T-helper 22 cell (primary cell): ENCODE results near the gene ACSS1.

Source experiments
- DNase-seq: peaks from one replicate; pipeline ENCODE4 v3.0.0-alpha.2; 2020; ENCODE audit warnings: low read depth

Gene ACSS1

DNA sequence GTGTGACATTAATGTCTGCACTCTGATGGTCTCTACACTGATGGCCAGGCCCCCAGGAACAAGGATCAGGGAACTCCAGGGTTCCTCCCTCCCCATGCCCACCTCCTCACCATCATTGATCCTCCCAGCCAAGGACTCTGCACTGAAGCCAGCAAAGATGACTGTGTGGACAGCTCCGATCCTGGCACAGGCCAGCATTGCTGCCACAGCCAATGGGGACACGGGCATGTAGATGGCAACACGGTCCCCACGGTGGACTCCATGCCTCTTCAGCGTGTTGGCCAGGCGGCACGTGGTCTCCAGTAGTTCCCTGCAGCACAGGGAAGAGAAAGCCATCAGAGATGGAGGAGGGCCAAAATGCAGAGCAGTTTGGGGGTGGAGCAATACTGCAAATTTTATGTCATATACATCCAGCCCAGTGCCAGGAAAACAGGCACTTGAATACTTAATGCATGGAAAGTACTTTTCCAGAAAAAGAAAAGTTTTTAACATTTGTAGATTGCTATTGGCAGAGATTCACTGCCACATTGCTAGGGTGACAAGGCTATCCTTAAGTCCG, 27.2 kb downstream of the ACSS1 start:
- no peak for DNase-seq

DNA sequence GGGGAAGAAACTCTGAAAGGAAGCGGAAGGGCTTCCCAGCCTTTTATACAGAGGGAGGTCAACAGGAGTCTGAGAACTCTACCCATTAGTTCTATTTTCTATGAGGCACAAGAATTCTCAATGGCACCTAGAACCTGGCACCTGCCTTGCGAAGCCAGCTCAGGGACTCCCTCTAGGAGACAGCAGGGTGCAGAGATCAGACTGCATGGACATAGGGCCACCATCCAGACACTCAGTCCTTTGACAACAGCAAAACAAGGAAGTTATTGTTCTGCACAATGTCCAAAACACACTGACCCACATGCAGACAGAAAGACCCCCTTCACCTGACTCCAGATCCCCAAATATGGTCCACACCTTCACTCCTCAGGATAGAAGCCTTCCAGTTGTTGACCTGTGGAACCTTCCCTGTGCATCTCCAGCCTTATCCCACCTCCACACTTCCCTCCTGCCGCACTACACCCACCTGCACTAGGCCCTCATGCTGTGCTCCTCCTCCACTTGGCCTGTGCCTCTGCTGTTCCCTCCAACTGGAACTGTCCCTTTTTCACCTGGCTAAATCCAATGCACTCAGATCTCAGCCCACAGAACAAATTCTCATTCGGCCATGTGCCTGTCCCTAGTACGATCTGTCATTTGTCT, 27.8 kb downstream of the ACSS1 start:
- DNase-seq: no peak

DNA sequence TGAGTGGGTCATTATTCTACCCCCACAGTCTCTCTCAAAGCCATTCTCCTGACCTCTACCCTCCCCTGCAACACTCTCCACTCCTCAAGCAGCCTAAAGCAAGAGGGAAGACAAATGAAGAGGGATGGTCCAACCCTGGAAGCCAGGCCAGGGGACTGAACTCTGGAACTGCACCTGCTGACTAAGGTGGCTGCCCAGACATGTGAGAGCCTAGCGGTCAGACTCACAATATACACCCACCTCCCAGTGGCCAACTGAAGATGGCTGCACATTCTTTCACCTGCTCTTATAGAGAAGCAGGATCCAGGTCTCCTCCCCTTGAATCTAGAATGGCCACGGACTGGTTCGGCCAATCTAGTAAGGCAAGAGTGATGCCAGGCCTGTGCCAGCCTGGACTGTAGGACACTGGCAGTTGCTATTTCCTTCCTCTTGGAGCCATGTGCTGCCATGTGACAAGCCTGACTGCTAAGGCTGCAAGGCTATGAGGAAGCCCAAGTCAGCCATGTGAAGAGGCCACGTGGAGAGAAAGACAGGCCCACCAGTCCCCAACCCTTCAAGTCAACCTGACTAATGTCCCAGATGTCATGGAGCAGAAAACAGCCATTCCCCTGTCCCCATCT, 31.8 kb downstream of the ACSS1 start:
- no peak for DNase-seq

DNA sequence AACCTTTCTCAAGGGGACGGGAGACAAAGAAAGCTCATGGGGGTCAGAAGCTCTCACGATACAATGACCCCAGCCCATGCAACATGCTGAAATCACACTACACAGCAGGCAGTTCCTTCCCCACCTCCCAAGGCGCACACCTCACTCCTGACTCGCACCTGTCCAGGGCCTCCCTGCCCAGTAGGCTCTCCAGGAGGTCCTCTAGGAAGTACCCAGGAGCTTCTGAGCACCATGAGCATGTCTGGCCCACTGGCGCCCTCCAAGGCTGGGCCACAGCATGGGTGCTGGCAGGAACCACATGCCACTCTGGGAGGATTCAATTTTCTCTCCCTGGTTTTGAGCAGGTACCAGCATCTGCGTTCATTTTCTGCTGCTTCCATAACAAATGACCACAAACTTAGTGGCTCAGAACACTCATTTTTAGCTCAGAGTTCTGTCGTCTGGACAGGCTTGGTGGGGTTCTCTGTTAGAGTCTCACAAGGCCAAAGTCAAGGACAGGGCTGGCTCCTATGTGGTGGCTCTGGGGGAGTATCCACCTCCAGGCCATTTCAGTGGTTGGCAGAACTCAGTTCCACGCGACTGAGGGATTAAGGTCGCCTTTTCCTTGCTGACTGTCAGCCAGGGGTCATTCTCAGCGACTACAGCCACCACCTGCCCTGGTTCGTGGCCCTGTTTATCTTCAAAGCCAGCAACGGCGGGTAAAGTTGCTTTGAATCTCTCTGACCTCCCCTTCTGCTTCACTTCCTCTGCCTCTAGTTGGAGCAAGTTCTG, 32.7 kb downstream of the ACSS1 start:
- no peak for DNase-seq

DNA sequence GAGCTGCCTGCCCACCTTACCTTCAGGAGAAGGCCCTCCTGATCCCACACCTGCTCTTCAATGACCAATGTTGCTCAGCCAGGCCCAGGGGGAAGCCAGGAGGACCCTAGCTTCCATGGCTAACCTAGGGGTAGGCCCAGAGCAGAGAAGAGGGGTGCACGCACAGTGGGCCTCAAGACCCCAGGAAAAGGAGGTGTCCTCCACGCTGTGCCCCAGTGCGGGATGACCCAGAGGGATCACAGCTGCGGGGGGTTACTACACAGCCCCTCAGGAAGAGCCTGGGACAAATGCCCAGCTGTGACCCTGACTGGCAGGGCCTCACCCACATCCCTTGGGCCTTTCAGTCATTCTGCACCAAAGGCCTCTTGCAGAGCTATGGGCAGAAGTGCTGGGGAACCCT, 33.8 kb downstream of the ACSS1 start:
- DNase-seq: no peak

DNA sequence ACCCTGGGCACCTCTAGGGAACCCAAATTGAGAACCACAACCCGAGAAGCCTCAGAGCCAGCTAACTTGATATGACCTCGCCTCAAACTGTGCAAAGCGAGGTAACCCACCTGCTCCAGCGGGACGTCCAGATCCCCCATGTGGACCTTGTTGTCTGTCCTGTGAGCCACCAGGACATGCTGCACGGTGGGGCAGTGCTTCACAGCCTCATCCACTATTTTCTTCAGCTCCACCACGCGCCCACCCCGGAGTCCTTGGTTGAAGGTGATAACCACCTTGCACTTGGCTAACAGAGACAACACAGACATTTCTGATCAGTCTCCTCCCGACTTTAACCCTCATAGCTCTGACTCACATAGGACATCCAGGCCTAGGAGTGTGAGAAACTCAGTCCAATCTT, 34.6 kb downstream of the ACSS1 start:
- DNase-seq: no peak

DNA sequence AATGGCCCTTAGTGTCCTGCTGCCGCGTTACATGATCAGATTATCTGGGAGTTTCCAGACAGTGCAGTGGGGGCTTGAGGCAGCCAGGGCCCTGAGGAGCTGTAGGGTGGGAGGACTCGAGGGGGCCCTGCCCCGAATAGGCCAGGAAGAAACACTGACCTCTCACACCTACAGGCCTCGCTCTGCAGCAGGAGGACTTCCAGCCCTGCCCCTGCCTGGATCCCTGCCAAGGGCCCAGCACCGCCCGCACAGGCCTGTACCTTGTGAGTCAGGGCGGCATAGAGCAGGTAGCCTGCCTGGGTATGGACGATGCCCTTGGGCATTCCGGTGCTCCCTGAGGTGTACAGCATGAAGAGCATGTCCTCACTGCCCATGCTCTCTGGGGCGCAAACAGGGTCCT, 35.3 kb downstream of the ACSS1 start:
- DNase-seq: no peak

DNA sequence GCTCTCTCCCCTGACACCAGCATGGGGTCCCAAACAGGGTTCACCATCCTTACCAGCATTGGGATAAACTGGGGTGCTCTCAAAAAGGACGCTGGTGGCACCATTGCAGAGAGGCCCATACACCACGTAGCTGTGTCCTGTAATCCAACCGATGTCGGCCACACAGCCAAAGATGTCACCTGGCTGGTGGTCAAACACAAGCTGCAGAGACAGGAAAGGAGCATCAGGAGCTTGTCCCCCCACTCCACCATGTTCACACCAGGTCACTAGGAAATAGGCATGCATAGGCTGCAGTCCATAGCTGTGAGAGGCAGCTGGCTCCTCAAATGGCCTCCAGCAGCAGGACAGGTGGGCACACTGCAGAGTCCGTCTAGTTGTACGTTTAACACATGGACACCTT, 36.6 kb downstream of the ACSS1 start:
- DNase-seq: no peak

DNA sequence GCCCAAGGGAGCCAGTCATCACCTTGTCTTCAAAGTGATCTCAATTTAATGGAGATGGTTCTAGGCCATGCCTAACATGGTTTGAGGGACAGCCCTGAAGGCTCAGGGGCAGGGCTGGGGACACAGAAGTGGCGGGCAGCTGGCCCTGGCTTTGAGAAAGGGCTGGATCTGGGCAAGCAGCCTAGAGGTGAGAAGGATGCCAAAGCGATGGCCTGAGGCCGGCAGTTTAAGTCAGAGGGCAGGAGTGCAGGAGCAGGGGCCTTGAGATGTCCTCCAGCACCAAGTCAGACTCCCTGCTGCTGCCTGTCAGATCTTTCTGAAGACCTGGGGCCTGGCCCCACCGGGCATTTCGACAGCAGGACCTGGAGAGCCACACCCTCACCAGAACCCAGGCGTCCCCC, 37.0 kb downstream of the ACSS1 start:
- DNase-seq: no peak

DNA sequence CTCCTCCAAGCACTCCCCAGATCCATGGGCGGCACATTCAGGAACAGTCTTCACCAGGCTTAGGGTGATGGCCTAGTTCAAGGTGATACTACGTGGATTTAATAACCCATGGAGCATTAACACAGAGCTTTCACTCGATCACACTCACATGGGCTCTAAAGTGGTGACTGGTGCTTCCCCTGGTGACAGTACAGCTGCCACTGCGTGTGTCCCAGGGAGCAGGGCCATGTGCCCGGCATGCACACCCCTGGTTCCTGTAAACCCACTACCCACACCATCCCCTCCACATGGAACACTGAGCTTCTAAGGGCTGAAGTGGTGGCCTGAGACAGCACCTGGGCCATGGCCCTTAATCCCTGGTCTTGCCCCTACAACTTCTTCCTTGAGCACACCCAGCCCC, 37.6 kb downstream of the ACSS1 start:
- no peak for DNase-seq

DNA sequence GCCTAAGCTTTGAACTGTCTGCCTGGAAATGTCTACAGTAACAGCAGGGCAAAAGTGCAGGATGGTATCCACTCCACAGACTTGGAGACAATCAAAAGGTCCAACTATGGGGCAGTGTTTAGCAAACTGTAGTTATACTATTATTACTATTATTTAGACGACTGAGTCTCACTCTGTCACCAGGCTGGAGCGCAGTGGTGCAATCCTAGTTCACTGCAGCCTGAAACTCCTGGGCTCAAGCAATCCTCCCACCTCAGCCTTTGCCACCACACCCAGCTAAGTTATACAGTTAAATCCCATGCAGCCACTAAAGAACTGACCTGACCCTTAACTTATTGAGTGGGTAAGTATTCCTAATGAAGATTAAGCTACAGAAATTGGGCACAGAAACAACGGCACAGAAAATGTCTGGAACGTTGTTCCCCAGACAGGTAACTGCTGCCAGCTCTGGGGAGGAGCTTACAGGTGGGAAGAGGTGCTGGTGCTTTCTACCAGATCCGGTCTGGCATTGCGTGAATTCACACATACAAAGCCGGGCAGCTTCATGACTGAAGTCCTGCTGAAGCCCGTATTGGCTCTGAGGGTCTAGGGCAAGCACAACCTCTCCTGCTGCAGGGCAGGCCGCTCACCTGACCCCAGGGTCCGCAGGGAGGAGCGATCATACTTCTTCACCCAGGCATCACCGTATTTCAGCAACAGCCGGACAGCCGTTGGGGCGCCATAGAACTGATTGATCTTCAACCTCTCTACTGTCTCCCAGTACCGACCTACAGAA, 38.4 kb downstream of the ACSS1 start:
- no peak for DNase-seq

DNA sequence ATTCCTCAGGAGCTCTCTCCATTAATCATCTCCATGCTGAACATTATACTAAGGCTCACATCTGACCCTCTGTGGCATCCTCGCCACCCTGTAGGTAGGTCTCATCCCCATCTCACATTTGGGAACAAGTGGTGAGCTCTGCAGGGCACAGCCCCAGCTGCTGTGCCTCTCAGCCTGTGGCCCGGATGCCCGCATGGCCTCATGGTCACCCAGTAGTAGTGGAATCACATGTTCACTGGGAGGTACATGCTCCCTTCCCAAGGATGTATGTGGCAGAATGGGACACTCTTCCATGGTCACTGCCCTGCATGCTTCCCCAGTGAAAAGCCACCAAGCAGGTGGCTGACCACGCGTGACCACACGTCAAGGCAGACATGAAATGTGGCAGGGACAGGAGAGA, 39.1 kb downstream of the ACSS1 start:
- no peak for DNase-seq

DNA sequence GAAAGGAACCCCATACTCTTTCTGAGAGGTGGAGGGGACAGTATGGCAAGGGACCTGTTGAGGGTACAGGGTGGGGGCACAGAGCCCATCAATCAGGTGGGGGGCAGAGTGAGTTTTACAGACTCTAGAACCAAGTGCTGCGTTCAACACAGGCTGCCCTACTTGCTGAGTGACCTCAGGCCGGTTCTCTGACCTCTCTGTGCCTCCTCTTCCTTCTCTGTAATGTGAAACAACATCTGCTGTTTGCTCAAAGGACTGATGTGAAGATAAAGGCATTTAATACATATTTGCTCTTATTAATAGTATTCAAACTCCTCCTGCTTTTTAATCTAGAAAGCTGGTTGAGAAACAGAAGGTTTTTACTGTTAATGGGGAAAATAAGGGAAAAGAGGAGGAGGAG, 39.5 kb downstream of the ACSS1 start:
- no peak for DNase-seq

DNA sequence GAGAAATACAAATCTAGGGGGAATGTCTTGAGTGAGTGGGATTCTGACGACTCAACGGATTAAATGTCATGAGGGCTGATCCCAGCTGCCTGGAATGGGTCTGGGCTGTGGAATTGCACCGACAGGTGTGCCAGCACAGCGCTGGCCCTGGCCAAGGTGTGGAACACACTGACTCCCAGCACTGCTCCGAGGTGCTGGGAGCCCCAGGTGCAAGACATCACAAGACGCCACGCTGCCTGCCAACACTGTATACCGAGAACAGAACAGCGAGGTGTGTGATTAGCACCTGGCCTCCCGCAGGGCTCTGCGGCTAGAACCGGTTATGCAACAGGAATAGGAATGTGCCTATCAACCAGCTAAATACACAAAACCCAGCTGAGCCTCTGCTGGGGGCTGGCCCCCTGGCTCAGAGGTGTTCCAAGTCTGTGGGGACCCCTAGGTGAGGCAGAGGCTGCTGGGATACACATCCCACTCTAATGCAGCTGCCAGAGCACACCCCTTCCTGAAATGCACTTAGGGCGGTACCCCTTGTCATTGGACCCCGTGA, 40.6 kb downstream of the ACSS1 start:
- no peak for DNase-seq

DNA sequence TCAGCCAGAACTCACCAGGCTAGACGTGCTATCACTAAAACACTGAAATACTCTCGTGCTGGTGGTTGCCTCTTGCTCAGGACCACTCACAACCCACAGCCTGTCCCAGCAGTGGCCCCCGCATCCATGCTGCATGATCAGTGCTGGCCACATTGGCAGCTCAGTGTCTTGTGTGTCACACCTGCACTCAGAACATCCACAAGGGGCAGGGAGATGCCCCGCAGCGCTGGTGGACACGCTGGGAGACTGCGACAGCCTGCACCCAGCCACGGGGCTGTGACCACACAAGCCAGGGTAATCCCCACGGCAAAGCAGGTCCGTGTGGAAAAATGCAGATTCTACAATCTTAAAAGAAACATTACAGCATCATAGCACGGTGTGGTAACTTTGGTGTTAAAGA, 41.5 kb downstream of the ACSS1 start:
- DNase-seq: no peak

DNA sequence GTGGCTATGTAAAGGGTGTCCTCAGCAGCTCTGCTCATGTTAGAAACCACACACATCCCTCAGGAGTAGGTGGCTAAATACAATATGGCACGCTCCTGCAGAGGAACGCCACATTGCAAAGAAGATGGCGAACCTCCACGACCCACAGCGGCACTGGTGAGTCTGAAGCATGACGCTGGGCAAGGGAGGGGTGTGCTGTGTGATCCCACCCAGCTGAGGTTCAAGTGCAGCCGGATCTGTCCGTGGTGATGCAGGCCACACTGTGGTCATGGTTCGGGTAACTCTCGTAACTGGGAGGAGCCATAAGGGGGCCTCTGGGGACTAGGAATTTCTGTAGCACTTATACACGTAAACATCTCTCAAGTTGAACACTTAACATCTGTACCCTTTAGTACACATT, 42.0 kb downstream of the ACSS1 start:
- no peak for DNase-seq

DNA sequence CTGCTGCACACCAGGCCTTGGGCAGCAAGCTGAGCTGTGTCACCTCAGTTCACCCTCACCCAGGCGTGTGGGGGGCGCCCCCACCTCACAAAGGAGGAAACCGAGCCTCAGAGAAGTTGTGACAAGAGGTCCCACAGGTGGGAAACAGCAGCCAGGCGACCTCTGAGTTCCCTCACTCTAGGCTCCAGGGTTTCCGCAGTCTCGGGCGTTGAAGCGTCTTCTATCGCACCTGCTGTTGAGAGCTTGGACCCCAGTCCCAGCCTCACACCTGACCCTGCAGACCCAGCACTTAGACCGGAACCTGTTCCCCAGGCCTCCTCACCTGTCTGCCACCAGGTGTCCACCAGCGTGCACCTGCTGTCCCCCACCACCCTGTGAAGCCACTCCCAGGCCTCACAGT, 43.1 kb downstream of the ACSS1 start:
- DNase-seq: no peak

DNA sequence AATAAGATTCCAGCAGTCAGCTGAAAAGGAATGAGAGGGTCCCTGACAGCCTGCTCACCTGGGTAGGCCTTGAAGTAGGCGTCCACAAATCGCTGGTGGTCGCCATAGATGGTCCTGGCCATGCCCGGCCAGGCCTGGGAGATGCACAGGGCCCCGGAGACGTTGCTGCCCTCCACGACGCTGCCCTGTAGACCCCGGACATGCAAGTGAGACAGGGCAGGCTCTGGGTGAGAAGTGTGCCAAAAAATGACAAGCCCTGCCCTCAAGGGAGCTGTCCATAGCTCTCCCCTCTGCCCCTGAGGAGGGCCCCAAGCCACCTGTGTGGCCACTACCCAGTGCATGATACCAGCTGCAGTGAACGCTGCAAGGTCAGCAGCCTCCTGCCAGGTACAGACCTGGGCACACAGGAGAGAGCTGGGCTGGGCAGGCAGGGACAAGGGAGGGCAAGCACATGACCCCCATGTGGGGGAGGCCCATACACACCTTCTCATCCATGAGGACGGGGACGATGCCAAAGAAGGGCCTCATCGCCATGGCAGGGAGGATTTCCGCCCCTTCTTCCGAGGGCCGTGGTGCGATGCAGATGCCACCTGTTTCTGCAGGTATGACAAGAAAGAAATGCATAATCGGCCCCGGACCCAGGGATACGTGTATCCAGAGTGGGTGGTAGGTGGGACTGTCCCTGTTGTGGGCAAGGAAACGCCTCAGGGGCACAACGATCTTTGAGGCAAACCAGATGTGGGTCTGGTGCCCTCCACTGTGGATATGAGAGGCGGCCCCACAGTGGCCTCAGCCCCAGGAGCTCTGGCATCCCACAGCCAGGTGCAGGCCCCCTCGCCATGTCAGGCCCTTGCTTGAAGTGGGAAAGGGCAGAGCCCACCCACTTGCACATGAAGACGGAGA, 44.2 kb downstream of the ACSS1 start:
- DNase-seq: no peak

DNA sequence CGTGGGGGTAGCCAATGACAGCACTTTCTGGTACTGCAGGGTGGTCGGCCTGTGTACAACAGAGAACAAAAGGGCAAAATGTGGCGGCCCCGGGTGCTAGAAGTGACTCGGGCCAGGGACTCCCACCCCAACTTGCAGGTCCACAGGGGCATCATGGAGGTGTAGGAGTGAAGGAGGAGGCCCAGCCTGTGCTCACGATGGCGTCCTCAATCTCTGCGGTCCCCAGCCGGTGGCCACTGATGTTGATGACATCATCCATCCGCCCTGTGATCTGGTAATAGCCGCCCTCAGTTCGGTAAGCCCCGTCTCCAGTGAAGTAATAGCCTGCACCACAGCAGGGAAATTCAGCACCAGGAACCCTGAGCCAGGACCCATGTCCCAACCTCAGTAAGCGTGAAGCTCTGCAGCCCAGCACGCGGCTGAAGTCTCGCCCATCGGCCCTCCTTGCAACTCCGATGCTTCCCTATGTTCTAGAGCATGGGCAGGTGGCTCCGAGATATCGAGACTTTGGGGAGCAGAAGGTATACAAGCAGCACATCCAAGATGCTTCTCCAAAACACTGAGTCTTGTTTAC, 45.2 kb downstream of the ACSS1 start:
- no peak for DNase-seq

DNA sequence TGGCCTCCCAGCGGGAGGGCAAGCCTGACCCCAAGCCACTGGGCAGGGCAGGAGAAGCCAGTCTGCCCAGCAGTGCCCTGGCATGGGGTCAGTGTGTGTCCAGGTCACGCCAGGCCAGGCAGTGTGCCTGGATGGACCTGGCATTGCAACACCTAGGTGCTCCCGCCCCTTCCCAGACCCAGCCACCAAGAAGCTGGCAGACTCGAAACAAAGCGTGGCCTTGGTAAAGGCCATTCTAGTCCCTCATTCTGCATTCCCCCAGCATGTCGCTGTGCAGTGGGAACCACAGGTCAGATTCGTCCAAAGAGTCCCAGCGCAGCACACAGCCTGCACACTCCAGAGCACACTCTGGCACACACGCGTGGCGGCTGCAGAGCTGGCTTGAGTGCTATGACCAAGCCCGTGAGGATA, 46.1 kb downstream of the ACSS1 start:
- DNase-seq: no peak

DNA sequence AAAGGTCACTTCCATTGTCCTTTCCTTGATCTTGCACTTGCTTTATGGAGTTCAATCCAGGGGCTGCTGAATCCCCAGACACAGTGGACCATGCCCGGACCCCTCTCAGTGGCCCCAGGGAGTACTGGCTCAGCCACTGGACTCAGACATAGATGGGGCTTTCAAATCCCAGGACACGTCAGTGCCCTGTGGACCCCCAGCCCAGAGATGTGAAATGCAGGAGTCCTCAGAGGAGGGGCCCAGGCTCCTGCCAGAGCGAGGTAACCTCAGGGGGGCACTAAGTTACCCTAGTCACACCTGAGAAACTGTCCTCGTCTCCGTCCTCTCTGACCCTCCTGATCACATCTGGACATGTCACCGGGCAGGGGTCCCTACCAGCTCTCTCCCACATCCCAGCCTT, 46.7 kb downstream of the ACSS1 start:
- DNase-seq: no peak
